Measurements from ENCODE around the gene BTBD10.
"Not testable (repeated sequence)": the region's sequence is repeated elsewhere in the genome, so short reads cannot be mapped to it uniquely, and the experiment has no call there.

Gene BTBD10

GRCh38 chr11:13421561-13421960 lies 41.5 kb downstream of the BTBD10 start:
- H3K4me1 ChIP-seq (ENCODE audit: control insufficient read depth, insufficient read depth, low read length, unreplicated experiment), result no peaks in the 10 kb centered on the region
- no peak overlapping the region for H3K27ac ChIP-seq (ENCODE audit: low read depth, low read length)
- H3K4me3 ChIP-seq (ENCODE audit: low read depth, low read length), result no peak overlapping the region
- H3K27me3 ChIP-seq (ENCODE audit: insufficient read depth, low read length), result no peaks in the 10 kb centered on the region
- H3K79me2 ChIP-seq (ENCODE audit: control insufficient read depth, insufficient read depth, low read length, unreplicated experiment), result peaks cover 24% of the 10 kb centered on the region
- no peak overlapping the region for H2AFZ ChIP-seq (ENCODE audit: low read length, unreplicated experiment)
- H3K36me3 ChIP-seq (ENCODE audit: insufficient read depth, low read length), result peaks cover 3% of the 10 kb centered on the region; the same call in 1 of the 2 replicates

GRCh38 chr11:13415201-13415600 lies 47.8 kb downstream of the BTBD10 start:
- Histone ChIP-seq H3K27me3 (ENCODE audit: insufficient read depth, low read length) (no peaks in the 10 kb centered on the region), H3K79me2 (ENCODE audit: control insufficient read depth, insufficient read depth, low read length, unreplicated experiment) (no peaks in the 10 kb centered on the region), H3K36me3 (ENCODE audit: insufficient read depth, low read length) (peaks cover 37% of the 10 kb centered on the region), H2AFZ (ENCODE audit: low read length, unreplicated experiment) (no peak overlapping the region), H3K4me1 (ENCODE audit: control insufficient read depth, insufficient read depth, low read length, unreplicated experiment) (no peaks in the 10 kb centered on the region), H3K27ac (ENCODE audit: low read depth, low read length) (no peak overlapping the region), H3K4me3 (ENCODE audit: low read depth, low read length) (no peak overlapping the region)

DNA sequence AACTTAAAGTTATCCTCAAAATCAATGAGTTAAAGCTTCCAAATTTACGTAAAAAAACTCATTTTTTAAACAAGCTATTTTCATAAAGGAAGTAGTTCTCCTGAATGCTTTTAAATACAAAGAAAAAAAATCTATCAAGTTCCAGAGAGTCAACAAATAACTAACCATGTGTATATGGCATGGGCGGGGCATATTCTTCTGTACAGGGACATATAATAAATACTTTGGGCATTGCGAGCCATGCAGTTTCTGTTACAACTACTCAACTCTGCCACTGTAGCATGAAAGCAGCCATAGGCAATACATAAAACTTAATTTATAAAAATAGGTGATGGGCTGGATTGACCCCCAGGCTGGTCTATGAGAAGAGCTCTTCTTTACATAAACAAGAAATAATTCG lies 57.8 kb downstream of the BTBD10 start:
- Histone ChIP-seq H2AFZ (ENCODE audit: low read length, unreplicated experiment) (no peak overlapping the region), H3K4me3 (ENCODE audit: low read depth, low read length) (no peak overlapping the region), H3K27ac (ENCODE audit: low read depth, low read length) (no peak overlapping the region), H3K36me3 (ENCODE audit: insufficient read depth, low read length) (peaks cover 27% of the 10 kb centered on the region), H3K27me3 (ENCODE audit: insufficient read depth, low read length) (no peaks in the 10 kb centered on the region), H3K4me1 (ENCODE audit: control insufficient read depth, insufficient read depth, low read length, unreplicated experiment) (no peaks in the 10 kb centered on the region), H3K79me2 (ENCODE audit: control insufficient read depth, insufficient read depth, low read length, unreplicated experiment) (no peaks in the 10 kb centered on the region)

- peaks cover 12% of the 10 kb centered on the region for H3K36me3 ChIP-seq (ENCODE audit: insufficient read depth, low read length)
- H3K27me3 ChIP-seq (ENCODE audit: insufficient read depth, low read length); H3K79me2 ChIP-seq (ENCODE audit: control insufficient read depth, insufficient read depth, low read length, unreplicated experiment); H3K4me1 ChIP-seq (ENCODE audit: control insufficient read depth, insufficient read depth, low read length, unreplicated experiment); H3K4me3 ChIP-seq (ENCODE audit: low read depth, low read length); H3K27ac ChIP-seq (ENCODE audit: low read depth, low read length); H2AFZ ChIP-seq (ENCODE audit: low read length, unreplicated experiment): not testable (repeated sequence)
These were observed 64.7 kb downstream of the BTBD10 start for GRCh38 chr11:13398335-13398734.

DNA sequence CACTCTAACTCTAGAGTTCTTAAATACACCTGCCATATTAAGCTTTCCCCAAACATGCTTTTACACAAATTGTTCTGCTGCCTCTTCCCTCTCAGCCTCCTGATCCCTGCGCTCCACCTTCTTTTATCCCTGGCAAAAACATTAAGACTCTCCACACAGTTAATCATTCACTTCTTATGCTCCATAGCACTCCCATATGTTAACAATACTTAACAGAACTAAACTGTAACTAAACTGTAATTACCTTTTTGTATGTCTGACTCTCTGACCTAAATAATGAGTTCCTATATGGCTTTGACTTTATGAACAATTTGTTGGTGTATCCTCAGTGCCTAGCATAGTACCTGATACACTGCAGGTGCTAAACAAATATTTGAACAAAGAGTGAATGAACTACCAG lies 71.8 kb downstream of the BTBD10 start:
- H3K27me3 ChIP-seq (ENCODE audit: insufficient read depth, low read length), result no peaks in the 10 kb centered on the region
- H3K4me3 ChIP-seq (ENCODE audit: low read depth, low read length), result no peak overlapping the region
- H3K36me3 ChIP-seq (ENCODE audit: insufficient read depth, low read length), result peaks cover 19% of the 10 kb centered on the region; the same call in 1 of the 2 replicates
- H2AFZ ChIP-seq (ENCODE audit: low read length, unreplicated experiment), result no peak overlapping the region
- no peaks in the 10 kb centered on the region for H3K4me1 ChIP-seq (ENCODE audit: control insufficient read depth, insufficient read depth, low read length, unreplicated experiment)
- H3K27ac ChIP-seq (ENCODE audit: low read depth, low read length), result no peak overlapping the region
- H3K79me2 ChIP-seq (ENCODE audit: control insufficient read depth, insufficient read depth, low read length, unreplicated experiment), result no peaks in the 10 kb centered on the region

GRCh38 chr11:13388741-13389140 lies 74.3 kb downstream of the BTBD10 start:
- no peaks in the 10 kb centered on the region for H3K27me3 ChIP-seq (ENCODE audit: insufficient read depth, low read length)
- peaks cover 19% of the 10 kb centered on the region; the same call in 1 of the 2 replicates for H3K36me3 ChIP-seq (ENCODE audit: insufficient read depth, low read length)
- no peak overlapping the region for H2AFZ ChIP-seq (ENCODE audit: low read length, unreplicated experiment)
- no peak overlapping the region for H3K27ac ChIP-seq (ENCODE audit: low read depth, low read length)
- no peaks in the 10 kb centered on the region for H3K4me1 ChIP-seq (ENCODE audit: control insufficient read depth, insufficient read depth, low read length, unreplicated experiment)
- H3K79me2 ChIP-seq (ENCODE audit: control insufficient read depth, insufficient read depth, low read length, unreplicated experiment), result no peaks in the 10 kb centered on the region
- no peak overlapping the region for H3K4me3 ChIP-seq (ENCODE audit: low read depth, low read length)

DNA sequence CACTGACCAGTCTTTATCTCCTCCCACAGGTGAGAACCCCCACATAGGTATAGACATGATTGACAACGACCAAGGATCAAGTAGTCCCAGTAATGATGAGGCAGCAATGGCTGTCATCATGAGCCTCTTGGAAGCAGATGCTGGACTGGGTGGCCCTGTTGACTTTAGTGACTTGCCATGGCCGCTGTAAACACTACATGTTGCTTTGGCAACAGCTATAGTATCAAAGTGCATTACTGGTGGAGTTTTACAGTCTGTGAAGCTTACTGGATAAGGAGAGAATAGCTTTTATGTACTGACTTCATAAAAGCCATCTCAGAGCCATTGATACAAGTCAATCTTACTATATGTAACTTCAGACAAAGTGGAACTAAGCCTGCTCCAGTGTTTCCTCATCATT lies 76.5 kb downstream of the BTBD10 start:
- Histone ChIP-seq H3K4me1 (ENCODE audit: control insufficient read depth, insufficient read depth, low read length, unreplicated experiment) (no peaks in the 10 kb centered on the region), H3K27me3 (ENCODE audit: insufficient read depth, low read length) (no peaks in the 10 kb centered on the region), H3K79me2 (ENCODE audit: control insufficient read depth, insufficient read depth, low read length, unreplicated experiment) (no peaks in the 10 kb centered on the region), H3K27ac (ENCODE audit: low read depth, low read length) (no peak overlapping the region), H3K36me3 (ENCODE audit: insufficient read depth, low read length) (peaks cover 23% of the 10 kb centered on the region; the same call in 1 of the 2 replicates), H2AFZ (ENCODE audit: low read length, unreplicated experiment) (no peak overlapping the region), H3K4me3 (ENCODE audit: low read depth, low read length) (no peak overlapping the region)

DNA sequence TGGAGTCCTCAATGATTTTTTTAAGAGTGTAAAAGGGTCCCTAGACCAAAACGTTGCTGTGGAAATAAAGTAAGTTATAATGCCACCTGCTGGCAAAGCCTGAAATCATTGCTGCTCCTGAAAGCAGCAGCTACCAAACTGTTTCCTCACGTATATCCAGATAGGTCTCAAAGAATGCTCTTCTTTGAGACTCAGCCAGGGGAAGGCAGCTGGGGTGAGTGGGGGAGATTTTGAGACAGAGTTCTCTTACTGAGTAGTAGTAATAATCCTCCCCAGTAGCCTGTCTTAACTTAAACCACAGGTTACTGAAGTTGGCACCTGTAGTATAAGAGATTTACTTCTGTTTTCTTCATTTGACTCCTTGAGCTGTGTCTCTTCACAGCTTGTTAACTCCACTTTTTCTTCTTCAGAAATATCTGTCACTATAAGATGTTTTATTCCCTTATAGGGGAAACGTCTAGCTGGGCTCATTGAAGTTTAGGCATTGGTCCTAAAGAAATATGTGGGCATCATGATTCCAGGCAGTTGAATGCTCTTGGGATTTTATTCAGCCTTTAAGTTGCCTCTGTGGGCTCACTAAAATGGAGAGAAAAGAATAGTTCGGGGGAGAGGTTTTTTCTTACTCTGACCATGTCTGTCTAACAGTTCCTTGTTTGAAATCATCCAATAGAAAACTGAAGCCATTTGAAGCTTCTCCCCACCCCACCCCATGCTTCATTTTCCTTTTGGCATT lies 77.9 kb downstream of the BTBD10 start:
- Histone ChIP-seq H3K27me3 (ENCODE audit: insufficient read depth, low read length) (no peaks in the 10 kb centered on the region), H3K4me1 (ENCODE audit: control insufficient read depth, insufficient read depth, low read length, unreplicated experiment) (no peaks in the 10 kb centered on the region), H2AFZ (ENCODE audit: low read length, unreplicated experiment) (peak overlapping the region; percentile 29), H3K4me3 (ENCODE audit: low read depth, low read length) (no peak overlapping the region), H3K36me3 (ENCODE audit: insufficient read depth, low read length) (peaks cover 27% of the 10 kb centered on the region; the same call in 1 of the 2 replicates), H3K27ac (ENCODE audit: low read depth, low read length) (peak overlapping the region; percentile 10; the same call in 1 of the 2 replicates), H3K79me2 (ENCODE audit: control insufficient read depth, insufficient read depth, low read length, unreplicated experiment) (no peaks in the 10 kb centered on the region)

DNA sequence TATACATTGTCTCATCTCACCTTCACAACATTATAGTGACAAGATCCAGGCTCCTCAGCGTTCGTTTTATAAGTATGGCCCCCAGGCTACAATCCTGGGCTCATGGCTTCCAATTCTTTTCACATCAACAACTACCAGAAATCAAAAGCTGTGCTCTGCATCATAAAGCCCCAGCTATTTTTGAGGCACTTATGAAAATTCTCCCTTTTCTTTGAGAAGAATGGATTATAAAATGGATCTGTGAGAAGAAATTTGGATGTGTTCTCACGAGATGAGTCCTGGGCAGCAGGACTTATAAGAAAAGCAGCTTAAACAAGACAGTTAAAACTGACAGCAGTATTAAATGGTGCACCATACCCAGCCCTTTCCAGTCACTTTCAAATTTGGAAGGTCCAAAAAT lies 80.3 kb downstream of the BTBD10 start:
- no peaks in the 10 kb centered on the region for H3K27me3 ChIP-seq (ENCODE audit: insufficient read depth, low read length)
- peaks cover 24% of the 10 kb centered on the region; the same call in 1 of the 2 replicates for H3K36me3 ChIP-seq (ENCODE audit: insufficient read depth, low read length)
- no peak overlapping the region for H2AFZ ChIP-seq (ENCODE audit: low read length, unreplicated experiment)
- H3K27ac ChIP-seq (ENCODE audit: low read depth, low read length), result no peak overlapping the region
- H3K4me3 ChIP-seq (ENCODE audit: low read depth, low read length), result no peak overlapping the region
- H3K79me2 ChIP-seq (ENCODE audit: control insufficient read depth, insufficient read depth, low read length, unreplicated experiment), result no peaks in the 10 kb centered on the region
- no peaks in the 10 kb centered on the region for H3K4me1 ChIP-seq (ENCODE audit: control insufficient read depth, insufficient read depth, low read length, unreplicated experiment)

- peaks cover 17% of the 10 kb centered on the region; the same call in 1 of the 2 replicates for H3K36me3 ChIP-seq (ENCODE audit: insufficient read depth, low read length)
- H3K27ac ChIP-seq (ENCODE audit: low read depth, low read length), result no peak overlapping the region
- H3K27me3 ChIP-seq (ENCODE audit: insufficient read depth, low read length), result no peaks in the 10 kb centered on the region
- no peak overlapping the region for H3K4me3 ChIP-seq (ENCODE audit: low read depth, low read length)
- H3K4me1 ChIP-seq (ENCODE audit: control insufficient read depth, insufficient read depth, low read length, unreplicated experiment), result no peaks in the 10 kb centered on the region
- H3K79me2 ChIP-seq (ENCODE audit: control insufficient read depth, insufficient read depth, low read length, unreplicated experiment), result no peaks in the 10 kb centered on the region
- H2AFZ ChIP-seq (ENCODE audit: low read length, unreplicated experiment), result no peak overlapping the region
These were observed 82.3 kb downstream of the BTBD10 start for GRCh38 chr11:13380731-13381130.

DNA sequence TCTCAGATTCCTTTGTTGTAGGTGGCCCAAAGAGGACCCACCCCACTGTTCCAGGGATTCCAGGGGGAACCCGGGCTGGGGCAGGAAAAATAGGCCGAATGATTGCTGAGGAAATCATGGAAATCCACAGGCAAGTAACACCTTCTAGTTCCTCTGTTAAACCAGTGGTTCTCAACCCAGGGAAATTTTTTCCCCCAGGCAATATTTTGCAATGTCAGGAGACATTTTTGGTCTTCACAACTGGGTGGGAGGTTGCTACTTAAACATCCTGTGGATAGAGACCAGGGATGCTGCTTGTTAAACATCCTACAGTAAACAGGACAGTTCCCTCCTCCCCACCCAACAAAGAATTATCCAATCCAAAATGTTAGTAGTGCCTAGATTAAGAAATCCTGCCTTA lies 84.7 kb downstream of the BTBD10 start:
- H3K4me3 ChIP-seq (ENCODE audit: low read depth, low read length), result no peak overlapping the region

More for the DNA sequence above, 84.7 kb downstream of the BTBD10 start:
- peaks cover 17% of the 10 kb centered on the region; the same call in 1 of the 2 replicates for H3K36me3 ChIP-seq (ENCODE audit: insufficient read depth, low read length)
- no peak overlapping the region for H2AFZ ChIP-seq (ENCODE audit: low read length, unreplicated experiment)
- no peaks in the 10 kb centered on the region for H3K4me1 ChIP-seq (ENCODE audit: control insufficient read depth, insufficient read depth, low read length, unreplicated experiment)
- H3K27ac ChIP-seq (ENCODE audit: low read depth, low read length), result no peak overlapping the region
- H3K79me2 ChIP-seq (ENCODE audit: control insufficient read depth, insufficient read depth, low read length, unreplicated experiment), result no peaks in the 10 kb centered on the region
- H3K27me3 ChIP-seq (ENCODE audit: insufficient read depth, low read length), result no peaks in the 10 kb centered on the region
